BJ (cell line): ENCODE results near the gene FES. TPM values are rescaled to one million over a fixed set of nuclear protein-coding genes. Genes with fewer than 3 reads are reported as not detected.

Experiments
- CTCF ChIA-PET: fragments of 350-600 bp; formaldehyde crosslinking; extraction: SDS; loops from one replicate; lab custom pipeline; 2021; ENCODE audit warnings: antibody characterized with exemption, inconsistent platforms; lab: Yijun Ruan, JAX
- POLR2A ChIA-PET: fragments of 300-600 bp; sonication (Branson Sonifier 250); formaldehyde crosslinking; extraction: SDS; loops from one replicate; lab custom pipeline; 2021; ENCODE audit warnings: antibody characterized with exemption; lab: Charles Lee
- DNase-seq: peaks from one replicate; pipeline ENCODE4 v3.0.0-alpha.2; 2011; ENCODE audit warnings: low read depth
- H3K27me3 ChIP-seq: 2 replicates; pipeline ENCODE4 v1.6.0; 2011; ENCODE audit warnings: low read length; ENCODE audit not compliant: control insufficient read depth, insufficient read depth
- H3K36me3 ChIP-seq: 2 replicates; pipeline ENCODE4 v1.5.1; 2011; ENCODE audit warnings: low read length; ENCODE audit not compliant: control insufficient read depth, insufficient read depth
- H3K4me3 ChIP-seq: 2 replicates; pipeline ENCODE4 v1.5.1; 2011; ENCODE audit warnings: low read depth, mild to moderate bottlenecking, control low read depth, low read length
- polyA plus RNA-seq: library from polyadenylated mRNA; depleted of rRNA; stranded (reverse); fragments of >200 nt; gene quantifications from 2 replicates; pipeline ENCODE4 v1.2.3, GENCODE V29; 2011
- TF ChIP-seq, protein P1 (sequence below): IDR thresholded peaks from 2 replicates; pipeline ENCODE4 v1.5.1; 2011; ENCODE audit warnings: low read depth, mild to moderate bottlenecking, control low read depth, inconsistent platforms, low read length, moderate library complexity; ENCODE audit not compliant: insufficient read depth

The FES gene
- polyA plus RNA-seq, 1 experiment: 11.1 TPM

GRCh38 chr15:90929246-90930019, 45.1 kb downstream of the FES start:
- no peaks in the 10 kb centered on the region for H3K36me3 ChIP-seq
- no peak for DNase-seq
- H3K4me3 ChIP-seq: peak overlapping the region; percentile 46
- ChIA-PET CTCF (interaction anchor here (0.6 to 2.5 kb wide), 3 partner anchors 18 to 356 kb away, joined by 3 to 7 read pairs (median 6); no protein-coding TSS in a partner anchor), POLR2A (no interaction called here)
- H3K27me3 ChIP-seq: no peaks in the 10 kb centered on the region
- TF ChIP-seq, protein P1, sequence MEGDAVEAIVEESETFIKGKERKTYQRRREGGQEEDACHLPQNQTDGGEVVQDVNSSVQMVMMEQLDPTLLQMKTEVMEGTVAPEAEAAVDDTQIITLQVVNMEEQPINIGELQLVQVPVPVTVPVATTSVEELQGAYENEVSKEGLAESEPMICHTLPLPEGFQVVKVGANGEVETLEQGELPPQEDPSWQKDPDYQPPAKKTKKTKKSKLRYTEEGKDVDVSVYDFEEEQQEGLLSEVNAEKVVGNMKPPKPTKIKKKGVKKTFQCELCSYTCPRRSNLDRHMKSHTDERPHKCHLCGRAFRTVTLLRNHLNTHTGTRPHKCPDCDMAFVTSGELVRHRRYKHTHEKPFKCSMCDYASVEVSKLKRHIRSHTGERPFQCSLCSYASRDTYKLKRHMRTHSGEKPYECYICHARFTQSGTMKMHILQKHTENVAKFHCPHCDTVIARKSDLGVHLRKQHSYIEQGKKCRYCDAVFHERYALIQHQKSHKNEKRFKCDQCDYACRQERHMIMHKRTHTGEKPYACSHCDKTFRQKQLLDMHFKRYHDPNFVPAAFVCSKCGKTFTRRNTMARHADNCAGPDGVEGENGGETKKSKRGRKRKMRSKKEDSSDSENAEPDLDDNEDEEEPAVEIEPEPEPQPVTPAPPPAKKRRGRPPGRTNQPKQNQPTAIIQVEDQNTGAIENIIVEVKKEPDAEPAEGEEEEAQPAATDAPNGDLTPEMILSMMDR: no peak

GRCh38 chr15:90930861-90931574, 46.7 kb downstream of the FES start:
- no peak for DNase-seq
- Histone ChIP-seq H3K36me3 (no peaks in the 10 kb centered on the region), H3K4me3 (peak overlapping the region; percentile 46; the same call in 1 of the 2 replicates), H3K27me3 (no peaks in the 10 kb centered on the region)
- TF ChIP-seq, protein P1: no peak
- ChIA-PET CTCF (interaction anchor here (0.8 to 7.1 kb wide), 19 partner anchors 7 to 635 kb away, joined by 3 to 94 read pairs (median 7); partner anchors contain the start of genes FES, MAN2A2 and RCCD1), POLR2A (no interaction called here)

GRCh38 chr15:90931575-90931827, 47.2 kb downstream of the FES start:
- TF ChIP-seq, protein P1: no peak
- Histone ChIP-seq H3K36me3 (no peaks in the 10 kb centered on the region), H3K4me3 (peak overlapping the region; percentile 65), H3K27me3 (no peaks in the 10 kb centered on the region)
- DNase-seq: no peak
- CTCF ChIA-PET: interaction anchor here (0.8 to 7.1 kb wide), 22 partner anchors 8 to 540 kb away, joined by 3 to 94 read pairs (median 6); partner anchors contain the start of genes FES, MAN2A2 and RCCD1
- POLR2A ChIA-PET: no interaction called here

GRCh38 chr15:90931828-90932659, 47.7 kb downstream of the FES start, which contains the start of gene HDDC3:
Gene HDDC3 (minus strand): TSS chr15:90932549. CDS start chr15:90932540, 9 bp downstream.
- ChIA-PET POLR2A (interaction anchor here (0.6 kb wide), 1 partner anchor 101 kb away, joined by 3 read pairs; no protein-coding TSS in a partner anchor), CTCF (interaction anchor here (0.6 to 7.1 kb wide), 39 partner anchors 8 to 1363 kb away, joined by 3 to 94 read pairs (median 4); partner anchors contain the start of genes FES, MAN2A2 and RCCD1)
- Histone ChIP-seq H3K36me3 (peaks cover 2% of the 10 kb centered on the region; the same call in 1 of the 2 replicates), H3K27me3 (no peaks in the 10 kb centered on the region), H3K4me3 (peak within 1 kb of the TSS; percentile 65)
- DNase-seq: no peak
- TF ChIP-seq, protein P1: peak; percentile 94
